ENCODE measurements around the gene ZMYND19. TPM values are rescaled to one million over a fixed set of nuclear protein-coding genes. Genes with fewer than 3 reads are reported as not detected.
"Not testable (repeated sequence)": the region's sequence is repeated elsewhere in the genome, so short reads cannot be mapped to it uniquely, and the experiment has no call there.

Gene ZMYND19
- total RNA-seq, 1 donor from 2014 or later: 71.9 TPM

- Mint-ChIP-seq H3K27me3 (ENCODE audit: low read depth) (no peaks in the 10 kb centered on the region), H3K9me3 (no peaks in the 10 kb centered on the region), H3K4me3 (peak overlapping the region; percentile 70), H3K4me1 (peaks cover 22% of the 10 kb centered on the region), H3K27ac (ENCODE audit: unreplicated experiment) (no peak overlapping the region), H3K36me3 (ENCODE audit: low read depth) (peaks cover 11% of the 10 kb centered on the region)
- no peak for DNase-seq (ENCODE audit: low read depth, low spot score)
- no peak for TF ChIP-seq CTCF (conservative IDR thresholded peaks at IDR 0.05)
Measured at GRCh38 chr9:137575716-137576411, 14.4 kb downstream of the ZMYND19 start.

GRCh38 chr9:137575364-137575715 lies 15.0 kb downstream of the ZMYND19 start:
- no peak for TF ChIP-seq CTCF (conservative IDR thresholded peaks at IDR 0.05)
- peaks cover 14% of the 10 kb centered on the region for H3K36me3 Mint-ChIP-seq (ENCODE audit: low read depth)
- no peak for DNase-seq (ENCODE audit: low read depth, low spot score)
- peak overlapping the region; percentile 70 for H3K4me3 Mint-ChIP-seq
- peak overlapping the region; percentile 21 for H3K27ac Mint-ChIP-seq (ENCODE audit: unreplicated experiment)
- peaks cover 22% of the 10 kb centered on the region for H3K4me1 Mint-ChIP-seq
- no peaks in the 10 kb centered on the region for H3K9me3 Mint-ChIP-seq
- no peaks in the 10 kb centered on the region for H3K27me3 Mint-ChIP-seq (ENCODE audit: low read depth)

GRCh38 chr9:137574192-137574591 lies 16.1 kb downstream of the ZMYND19 start:
- H3K27ac Mint-ChIP-seq (ENCODE audit: unreplicated experiment): no peak overlapping the region
- DNase-seq (ENCODE audit: low read depth, low spot score): no peak
- H3K4me1 Mint-ChIP-seq: peaks cover 22% of the 10 kb centered on the region
- H3K4me3 Mint-ChIP-seq: peak overlapping the region; percentile 15
- no peaks in the 10 kb centered on the region for H3K9me3 Mint-ChIP-seq
- no peak for TF ChIP-seq CTCF (conservative IDR thresholded peaks at IDR 0.05)
- no peaks in the 10 kb centered on the region for H3K27me3 Mint-ChIP-seq (ENCODE audit: low read depth)
- H3K36me3 Mint-ChIP-seq (ENCODE audit: low read depth): peaks cover 16% of the 10 kb centered on the region

GRCh38 chr9:137570566-137570965 lies 19.7 kb downstream of the ZMYND19 start:
- peaks cover 16% of the 10 kb centered on the region for H3K36me3 Mint-ChIP-seq (ENCODE audit: low read depth)
- no peaks in the 10 kb centered on the region for H3K9me3 Mint-ChIP-seq
- DNase-seq (ENCODE audit: low read depth, low spot score): no peak
- H3K27ac Mint-ChIP-seq (ENCODE audit: unreplicated experiment): no peak overlapping the region
- peak overlapping the region; percentile 64 for H3K4me3 Mint-ChIP-seq
- peaks cover under 1% of the 10 kb centered on the region for H3K4me1 Mint-ChIP-seq
- no peak for TF ChIP-seq CTCF (conservative IDR thresholded peaks at IDR 0.05)
- no peaks in the 10 kb centered on the region for H3K27me3 Mint-ChIP-seq (ENCODE audit: low read depth)

GRCh38 chr9:137569609-137570203 lies 20.6 kb downstream of the ZMYND19 start:
- no peaks in the 10 kb centered on the region for H3K4me1 Mint-ChIP-seq
- no peaks in the 10 kb centered on the region for H3K27me3 Mint-ChIP-seq (ENCODE audit: low read depth)
- H3K4me3 Mint-ChIP-seq: no peak overlapping the region
- H3K27ac Mint-ChIP-seq (ENCODE audit: unreplicated experiment): no peak overlapping the region
- H3K9me3 Mint-ChIP-seq: no peaks in the 10 kb centered on the region
- no peak for DNase-seq (ENCODE audit: low read depth, low spot score)
- no peak for TF ChIP-seq CTCF (conservative IDR thresholded peaks at IDR 0.05)
- H3K36me3 Mint-ChIP-seq (ENCODE audit: low read depth): peaks cover 13% of the 10 kb centered on the region

GRCh38 chr9:137568445-137568844 lies 21.9 kb downstream of the ZMYND19 start:
- not testable (repeated sequence) for H3K9me3 Mint-ChIP-seq; H3K27ac Mint-ChIP-seq (ENCODE audit: unreplicated experiment); H3K4me1 Mint-ChIP-seq; DNase-seq (ENCODE audit: low read depth, low spot score); H3K4me3 Mint-ChIP-seq; H3K27me3 Mint-ChIP-seq (ENCODE audit: low read depth)
- peaks cover 20% of the 10 kb centered on the region for H3K36me3 Mint-ChIP-seq (ENCODE audit: low read depth)

Measured in neural crest cell (in vitro differentiated cells).